Bronchial epithelial cell (primary cell): ENCODE results near the gene CPLANE1. TPM values are rescaled to one million over a fixed set of nuclear protein-coding genes. Genes with fewer than 3 reads are reported as not detected.

ENCODE experiments used
- DNase-seq: peaks from one replicate; pipeline ENCODE4 v3.0.0-alpha.2; 2010; ENCODE audit warnings: low read depth
- FAIRE-seq: peaks from 2 replicates; lab custom pipeline; 2011; peaks lifted over from hg19 to GRCh38; lab: Jason Lieb, UNC
- H3K27me3 ChIP-seq: 2 replicates; pipeline ENCODE4 v1.5.1; 2011; ENCODE audit warnings: low read length; ENCODE audit not compliant: control insufficient read depth, insufficient read depth
- H3K36me3 ChIP-seq: 2 replicates; pipeline ENCODE4 v1.5.1; 2011; ENCODE audit warnings: low read length; ENCODE audit not compliant: control insufficient read depth, insufficient read depth
- H3K4me3 ChIP-seq: 2 replicates; pipeline ENCODE4 v1.5.1; 2011; ENCODE audit warnings: mild to moderate bottlenecking, low read depth, low read length, control low read depth
- total RNA-seq: library from RNA; depleted of rRNA; stranded (reverse); fragments of >200 nt; gene quantifications from 2 replicates; pipeline ENCODE4 v1.2.1, GENCODE V29; 2014
- TF ChIP-seq, protein P1 (sequence below): IDR thresholded peaks from 2 replicates; pipeline ENCODE4 v1.5.1; 2011; ENCODE audit warnings: mild to moderate bottlenecking, moderate library complexity, low read length, control low read depth, inconsistent platforms; ENCODE audit not compliant: insufficient read depth, severe bottlenecking

The CPLANE1 gene
- total RNA-seq, 1 donor from 2014 or later, result 8.2 TPM

DNA sequence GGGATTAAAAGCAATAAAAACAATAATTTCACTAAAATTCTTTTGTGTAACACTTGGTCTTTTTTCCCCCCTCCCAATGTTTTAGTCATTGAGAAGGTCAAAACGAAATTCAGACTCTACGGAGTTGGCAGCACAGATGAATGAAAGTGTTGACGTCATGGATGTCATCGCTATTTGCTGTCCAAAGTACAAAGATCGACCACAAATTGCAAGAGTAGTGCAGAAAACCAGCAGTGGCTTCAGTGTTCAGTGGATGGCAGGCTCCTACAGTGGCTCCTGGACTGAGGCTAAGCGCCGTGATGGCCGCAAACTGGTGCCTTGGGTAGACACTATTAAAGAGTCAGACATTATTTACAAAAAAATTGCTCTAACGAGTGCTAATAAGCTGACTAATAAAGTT lies 184.7 kb downstream of the CPLANE1 start:
- Histone ChIP-seq H3K4me3 (no peak overlapping the region), H3K27me3 (no peaks in the 10 kb centered on the region), H3K36me3 (peaks cover 5% of the 10 kb centered on the region)
- FAIRE-seq, result no peak
- TF ChIP-seq, protein P1, sequence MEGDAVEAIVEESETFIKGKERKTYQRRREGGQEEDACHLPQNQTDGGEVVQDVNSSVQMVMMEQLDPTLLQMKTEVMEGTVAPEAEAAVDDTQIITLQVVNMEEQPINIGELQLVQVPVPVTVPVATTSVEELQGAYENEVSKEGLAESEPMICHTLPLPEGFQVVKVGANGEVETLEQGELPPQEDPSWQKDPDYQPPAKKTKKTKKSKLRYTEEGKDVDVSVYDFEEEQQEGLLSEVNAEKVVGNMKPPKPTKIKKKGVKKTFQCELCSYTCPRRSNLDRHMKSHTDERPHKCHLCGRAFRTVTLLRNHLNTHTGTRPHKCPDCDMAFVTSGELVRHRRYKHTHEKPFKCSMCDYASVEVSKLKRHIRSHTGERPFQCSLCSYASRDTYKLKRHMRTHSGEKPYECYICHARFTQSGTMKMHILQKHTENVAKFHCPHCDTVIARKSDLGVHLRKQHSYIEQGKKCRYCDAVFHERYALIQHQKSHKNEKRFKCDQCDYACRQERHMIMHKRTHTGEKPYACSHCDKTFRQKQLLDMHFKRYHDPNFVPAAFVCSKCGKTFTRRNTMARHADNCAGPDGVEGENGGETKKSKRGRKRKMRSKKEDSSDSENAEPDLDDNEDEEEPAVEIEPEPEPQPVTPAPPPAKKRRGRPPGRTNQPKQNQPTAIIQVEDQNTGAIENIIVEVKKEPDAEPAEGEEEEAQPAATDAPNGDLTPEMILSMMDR, result no peak
- DNase-seq, result no peak

DNA sequence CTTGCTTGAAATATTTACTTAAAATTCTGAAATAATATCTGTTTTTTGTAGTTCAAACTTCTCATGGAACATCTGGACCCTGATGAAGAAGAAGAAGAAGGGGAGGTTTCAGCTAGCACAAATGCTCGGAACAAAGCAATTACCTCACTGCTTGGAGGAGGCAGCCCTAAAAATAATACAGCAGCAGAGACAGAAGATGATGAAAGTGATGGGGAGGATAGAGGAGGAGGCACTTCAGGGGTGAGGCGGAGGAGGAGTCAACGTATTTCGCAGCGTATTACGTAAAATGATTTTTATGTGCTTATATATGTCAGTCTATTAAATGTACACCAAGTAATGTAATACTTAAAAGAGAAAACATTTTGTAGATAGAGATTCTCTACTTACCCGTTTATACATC lies 185.4 kb downstream of the CPLANE1 start:
- H3K4me3 ChIP-seq, result no peak overlapping the region
- TF ChIP-seq, protein P1, result no peak
- no peak for DNase-seq
- H3K36me3 ChIP-seq, result peaks cover 5% of the 10 kb centered on the region
- FAIRE-seq, result no peak
- no peaks in the 10 kb centered on the region for H3K27me3 ChIP-seq

- H3K36me3 ChIP-seq, result peaks cover 7% of the 10 kb centered on the region
- no peak overlapping the region for H3K4me3 ChIP-seq
- TF ChIP-seq, protein P1, result no peak
- DNase-seq, result no peak
- H3K27me3 ChIP-seq, result no peaks in the 10 kb centered on the region
- FAIRE-seq, result no peak
Measured at GRCh38 chr5:37060030-37060429, 189.1 kb downstream of the CPLANE1 start.

DNA sequence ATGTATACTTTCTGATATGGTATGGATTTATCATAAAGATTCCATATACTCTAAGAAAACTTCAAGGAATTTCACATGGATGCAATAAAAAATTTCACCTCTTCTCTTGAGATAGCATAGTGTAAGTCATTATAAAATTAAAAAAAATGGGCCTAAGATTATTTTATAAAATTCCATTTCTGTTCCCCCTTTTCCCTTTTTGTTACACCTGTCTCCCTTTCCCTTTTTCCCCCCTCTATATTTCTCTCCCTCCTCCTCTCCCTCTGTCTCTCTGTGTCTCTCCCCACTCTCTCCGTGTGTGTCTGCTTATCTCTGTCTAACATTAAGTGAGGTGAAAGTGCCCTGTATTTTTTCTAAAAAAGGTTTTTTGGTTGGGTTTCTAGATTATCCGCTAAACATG lies 192.4 kb downstream of the CPLANE1 start:
- DNase-seq, result no peak
- Histone ChIP-seq H3K4me3 (no peak overlapping the region), H3K36me3 (peaks cover 6% of the 10 kb centered on the region), H3K27me3 (no peaks in the 10 kb centered on the region)
- TF ChIP-seq, protein P1, result no peak
- FAIRE-seq, result no peak

Other genes starting within 250 kb of the CPLANE1 start
- 24.0 and 27.9 TPM in 2 replicates for gene NUP155, start 121.7 kb upstream of the CPLANE1 start, total RNA-seq
- 17.9 and 26.9 TPM in 2 replicates for gene WDR70, start 129.9 kb upstream of the CPLANE1 start, total RNA-seq